Measurements from ENCODE around the gene LZTS2.
A peak's percentile ranks its signal among the peaks of the same experiment; 100 is the strongest.

Gene LZTS2

GRCh38 chr10:100998183-100998990 lies 1.2 kb upstream of the LZTS2 start (continued):
- TF ChIP-seq ZNF561 (tag by site-specific recombination; IDR thresholded peaks at IDR 0.05; ENCODE audit: borderline replicate concordance) = 0 out of 2 replicates have a peak, but pooled peaks have one; percentile 17
- TF ChIP-seq, protein P1, sequence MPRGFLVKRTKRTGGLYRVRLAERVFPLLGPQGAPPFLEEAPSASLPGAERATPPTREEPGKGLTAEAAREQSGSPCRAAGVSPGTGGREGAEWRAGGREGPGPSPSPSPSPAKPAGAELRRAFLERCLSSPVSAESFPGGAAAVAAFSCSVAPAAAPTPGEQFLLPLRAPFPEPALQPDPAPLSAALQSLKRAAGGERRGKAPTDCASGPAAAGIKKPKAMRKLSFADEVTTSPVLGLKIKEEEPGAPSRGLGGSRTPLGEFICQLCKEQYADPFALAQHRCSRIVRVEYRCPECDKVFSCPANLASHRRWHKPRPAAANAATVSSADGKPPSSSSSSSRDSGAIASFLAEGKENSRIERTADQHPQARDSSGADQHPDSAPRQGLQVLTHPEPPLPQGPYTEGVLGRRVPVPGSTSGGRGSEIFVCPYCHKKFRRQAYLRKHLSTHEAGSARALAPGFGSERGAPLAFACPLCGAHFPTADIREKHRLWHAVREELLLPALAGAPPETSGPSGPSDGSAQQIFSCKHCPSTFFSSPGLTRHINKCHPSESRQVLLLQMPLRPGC (tag by site-specific recombination; IDR thresholded peaks at IDR 0.05) = no peak
- TF ChIP-seq SP7 (tag by site-specific recombination; IDR thresholded peaks at IDR 0.05) = peak; percentile 37; the same call in 1 of the 2 replicates
- TF ChIP-seq MYNN (tag by site-specific recombination; IDR thresholded peaks at IDR 0.05; ENCODE audit: borderline replicate concordance) = no peak
- TF ChIP-seq ZNF335 (tag by site-specific recombination; conservative IDR thresholded peaks at IDR 0.05) = peak; percentile 30
- no peak for TF ChIP-seq ZNF16 (tag by site-specific recombination; IDR thresholded peaks at IDR 0.05; ENCODE audit: low read depth)
- TF ChIP-seq ZNF514 (tag by site-specific recombination; IDR thresholded peaks at IDR 0.05) = no peak
- no peak for TF ChIP-seq ZNF169 (tag by site-specific recombination; IDR thresholded peaks at IDR 0.05)
- TF ChIP-seq ZNF830 (tag by site-specific recombination; IDR thresholded peaks at IDR 0.05; ENCODE audit: low read depth) = no peak
- TF ChIP-seq ZNF311 (tag by site-specific recombination; IDR thresholded peaks at IDR 0.05; ENCODE audit: borderline replicate concordance) = no peak
- no peak for TF ChIP-seq ZNF214 (tag by site-specific recombination; IDR thresholded peaks at IDR 0.05; ENCODE audit: borderline replicate concordance)
- peak; percentile 60; the same call in 1 of the 2 replicates for TF ChIP-seq ZXDB (tag by site-specific recombination; IDR thresholded peaks at IDR 0.05)
- peak; percentile 77; the same call in 1 of the 2 replicates for TF ChIP-seq HIC1 (tag by site-specific recombination; IDR thresholded peaks at IDR 0.05)
- no peak for TF ChIP-seq ZNF530 (tag by site-specific recombination; IDR thresholded peaks at IDR 0.05; ENCODE audit: low read depth)
- peak; percentile 60; the same call in 1 of the 2 replicates for TF ChIP-seq ZNF341 (tag by site-specific recombination; IDR thresholded peaks at IDR 0.05; ENCODE audit: low read depth)
- TF ChIP-seq KLF1 (tag by site-specific recombination; IDR thresholded peaks at IDR 0.05) = peak; percentile 57
- TF ChIP-seq ZNF654 (tag by site-specific recombination; IDR thresholded peaks at IDR 0.05; ENCODE audit: low read depth) = no peak
- TF ChIP-seq ZNF510 (tag by site-specific recombination; IDR thresholded peaks at IDR 0.05; ENCODE audit: insufficient replicate concordance) = no peak
- TF ChIP-seq TSHZ1 (tag by site-specific recombination; IDR thresholded peaks at IDR 0.05; ENCODE audit: borderline replicate concordance) = no peak
- no peak; the same call in 1 of the 2 replicates for TF ChIP-seq ZNF2 (tag by site-specific recombination; IDR thresholded peaks at IDR 0.05)
- TF ChIP-seq ZNF19 (tag by site-specific recombination; IDR thresholded peaks at IDR 0.05; ENCODE audit: low read depth) = no peak
- no peak for TF ChIP-seq ZNF626 (tag by site-specific recombination; IDR thresholded peaks at IDR 0.05)
- TF ChIP-seq ZNF114 (tag by site-specific recombination; IDR thresholded peaks at IDR 0.05) = no peak
- peak; percentile 78 for TF ChIP-seq ZBTB17 (tag by site-specific recombination; IDR thresholded peaks at IDR 0.05)
- TF ChIP-seq, protein P2, sequence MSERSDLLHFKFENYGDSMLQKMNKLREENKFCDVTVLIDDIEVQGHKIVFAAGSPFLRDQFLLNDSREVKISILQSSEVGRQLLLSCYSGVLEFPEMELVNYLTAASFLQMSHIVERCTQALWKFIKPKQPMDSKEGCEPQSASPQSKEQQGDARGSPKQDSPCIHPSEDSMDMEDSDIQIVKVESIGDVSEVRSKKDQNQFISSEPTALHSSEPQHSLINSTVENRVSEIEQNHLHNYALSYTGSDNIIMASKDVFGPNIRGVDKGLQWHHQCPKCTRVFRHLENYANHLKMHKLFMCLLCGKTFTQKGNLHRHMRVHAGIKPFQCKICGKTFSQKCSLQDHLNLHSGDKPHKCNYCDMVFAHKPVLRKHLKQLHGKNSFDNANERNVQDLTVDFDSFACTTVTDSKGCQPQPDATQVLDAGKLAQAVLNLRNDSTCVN (tag by site-specific recombination; optimal IDR thresholded peaks at IDR 0.05) = no peak
- TF ChIP-seq, protein P3, sequence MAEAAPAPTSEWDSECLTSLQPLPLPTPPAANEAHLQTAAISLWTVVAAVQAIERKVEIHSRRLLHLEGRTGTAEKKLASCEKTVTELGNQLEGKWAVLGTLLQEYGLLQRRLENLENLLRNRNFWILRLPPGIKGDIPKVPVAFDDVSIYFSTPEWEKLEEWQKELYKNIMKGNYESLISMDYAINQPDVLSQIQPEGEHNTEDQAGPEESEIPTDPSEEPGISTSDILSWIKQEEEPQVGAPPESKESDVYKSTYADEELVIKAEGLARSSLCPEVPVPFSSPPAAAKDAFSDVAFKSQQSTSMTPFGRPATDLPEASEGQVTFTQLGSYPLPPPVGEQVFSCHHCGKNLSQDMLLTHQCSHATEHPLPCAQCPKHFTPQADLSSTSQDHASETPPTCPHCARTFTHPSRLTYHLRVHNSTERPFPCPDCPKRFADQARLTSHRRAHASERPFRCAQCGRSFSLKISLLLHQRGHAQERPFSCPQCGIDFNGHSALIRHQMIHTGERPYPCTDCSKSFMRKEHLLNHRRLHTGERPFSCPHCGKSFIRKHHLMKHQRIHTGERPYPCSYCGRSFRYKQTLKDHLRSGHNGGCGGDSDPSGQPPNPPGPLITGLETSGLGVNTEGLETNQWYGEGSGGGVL (tag by site-specific recombination; IDR thresholded peaks at IDR 0.05) = peak; percentile 95
- peak; percentile 99 for TF ChIP-seq ZNF600 (tag by site-specific recombination; IDR thresholded peaks at IDR 0.05)
- TF ChIP-seq, protein P4, sequence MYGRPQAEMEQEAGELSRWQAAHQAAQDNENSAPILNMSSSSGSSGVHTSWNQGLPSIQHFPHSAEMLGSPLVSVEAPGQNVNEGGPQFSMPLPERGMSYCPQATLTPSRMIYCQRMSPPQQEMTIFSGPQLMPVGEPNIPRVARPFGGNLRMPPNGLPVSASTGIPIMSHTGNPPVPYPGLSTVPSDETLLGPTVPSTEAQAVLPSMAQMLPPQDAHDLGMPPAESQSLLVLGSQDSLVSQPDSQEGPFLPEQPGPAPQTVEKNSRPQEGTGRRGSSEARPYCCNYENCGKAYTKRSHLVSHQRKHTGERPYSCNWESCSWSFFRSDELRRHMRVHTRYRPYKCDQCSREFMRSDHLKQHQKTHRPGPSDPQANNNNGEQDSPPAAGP (tag by site-specific recombination; IDR thresholded peaks at IDR 0.05) = peak; percentile 11
